ENCODE data around the gene SNRNP40. TPM values are rescaled to one million over a fixed set of nuclear protein-coding genes. Genes with fewer than 3 reads are reported as not detected.

The SNRNP40 gene
- polyA plus RNA-seq, 3 donors: 25.6 to 56.4 (median 50.9) TPM

DNA sequence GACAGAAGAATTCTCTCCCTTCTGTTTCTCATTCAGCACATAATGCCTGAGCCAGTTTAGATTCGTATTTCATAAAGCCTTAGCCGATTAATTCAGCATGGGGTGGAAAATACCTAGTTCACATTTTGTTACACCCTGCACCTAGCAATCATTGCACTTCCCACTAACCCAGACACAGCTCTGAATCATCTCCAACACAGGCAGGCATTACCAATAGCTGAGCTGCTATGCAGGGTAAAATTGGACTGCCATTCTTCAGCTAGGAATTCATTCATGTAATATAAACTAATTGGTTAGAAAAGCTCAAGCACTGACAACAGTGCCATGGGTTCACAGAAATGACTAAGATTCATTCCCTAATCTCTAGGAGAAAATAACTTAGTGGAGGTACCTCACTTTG, 30.0 kb downstream of the SNRNP40 start:
- peaks cover 6% of the 10 kb centered on the region for H3K4me1 Mint-ChIP-seq
- no peak overlapping the region for H3K4me2 ChIP-seq (replicated peaks; ENCODE audit: extremely low read depth, low read length, poor library complexity, severe bottlenecking)
- no peaks in the 10 kb centered on the region for H3K4me1 ChIP-seq (ENCODE audit: control insufficient read depth in 1 of 2, insufficient read depth in 2 of 2, low read length in 2 of 2)
- peak overlapping the region in 1 of 7 donors; percentile 41 for H3K27ac Mint-ChIP-seq
- H3K27me3 Mint-ChIP-seq (ENCODE audit: low read depth in 3 of 3): no peaks in the 10 kb centered on the region
- H3K36me3 Mint-ChIP-seq: peaks cover 81 to 94% of the 10 kb centered on the region in 2 donors
- H3K9me3 ChIP-seq (replicated peaks in 1 of 2; ENCODE audit: control insufficient read depth in 1 of 2, insufficient read depth in 1 of 2, low read length in 2 of 2): no peaks in the 10 kb centered on the region
- H3K4me3 Mint-ChIP-seq: no peak overlapping the region
- WGBS (ENCODE audit: insufficient coverage): no CpG with 5 or more reads among the region's 2 CpGs
- no peaks in the 10 kb centered on the region for H3K79me2 ChIP-seq (ENCODE audit: insufficient read depth, low read length)
- DNase-seq: no peak
- peaks cover 77 to 100% of the 10 kb centered on the region in 2 donors for H3K36me3 ChIP-seq (replicated peaks in 1 of 2; ENCODE audit: control insufficient read depth in 1 of 2, insufficient read depth in 2 of 2, low read length in 2 of 2)
- H3K27me3 ChIP-seq (ENCODE audit: control insufficient read depth in 2 of 2, insufficient read depth in 2 of 2, low read length in 2 of 2): no peaks in the 10 kb centered on the region
- TF ChIP-seq, protein P1, sequence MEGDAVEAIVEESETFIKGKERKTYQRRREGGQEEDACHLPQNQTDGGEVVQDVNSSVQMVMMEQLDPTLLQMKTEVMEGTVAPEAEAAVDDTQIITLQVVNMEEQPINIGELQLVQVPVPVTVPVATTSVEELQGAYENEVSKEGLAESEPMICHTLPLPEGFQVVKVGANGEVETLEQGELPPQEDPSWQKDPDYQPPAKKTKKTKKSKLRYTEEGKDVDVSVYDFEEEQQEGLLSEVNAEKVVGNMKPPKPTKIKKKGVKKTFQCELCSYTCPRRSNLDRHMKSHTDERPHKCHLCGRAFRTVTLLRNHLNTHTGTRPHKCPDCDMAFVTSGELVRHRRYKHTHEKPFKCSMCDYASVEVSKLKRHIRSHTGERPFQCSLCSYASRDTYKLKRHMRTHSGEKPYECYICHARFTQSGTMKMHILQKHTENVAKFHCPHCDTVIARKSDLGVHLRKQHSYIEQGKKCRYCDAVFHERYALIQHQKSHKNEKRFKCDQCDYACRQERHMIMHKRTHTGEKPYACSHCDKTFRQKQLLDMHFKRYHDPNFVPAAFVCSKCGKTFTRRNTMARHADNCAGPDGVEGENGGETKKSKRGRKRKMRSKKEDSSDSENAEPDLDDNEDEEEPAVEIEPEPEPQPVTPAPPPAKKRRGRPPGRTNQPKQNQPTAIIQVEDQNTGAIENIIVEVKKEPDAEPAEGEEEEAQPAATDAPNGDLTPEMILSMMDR (IDR thresholded peaks at IDR 0.05): no peak
- no peak overlapping the region for H3K27ac ChIP-seq (ENCODE audit: low read depth in 1 of 2, low read length in 2 of 2)
- no peak overlapping the region for H3K9ac ChIP-seq (ENCODE audit: insufficient read depth, low read length, poor library complexity, severe bottlenecking)
- H2AFZ ChIP-seq (ENCODE audit: insufficient read depth, low read depth, low read length, poor library complexity, severe bottlenecking): no peak overlapping the region
- no peaks in the 10 kb centered on the region for H4K20me1 ChIP-seq (ENCODE audit: insufficient read depth, low read length)
- no peak overlapping the region for H3K4me3 ChIP-seq (replicated peaks in 1 of 3; ENCODE audit: low read depth in 2 of 3, low read length in 3 of 3)
- intact Hi-C loops (cut with micrococcal nuclease): no loop called here
- H3K9me3 Mint-ChIP-seq: no peaks in the 10 kb centered on the region

DNA sequence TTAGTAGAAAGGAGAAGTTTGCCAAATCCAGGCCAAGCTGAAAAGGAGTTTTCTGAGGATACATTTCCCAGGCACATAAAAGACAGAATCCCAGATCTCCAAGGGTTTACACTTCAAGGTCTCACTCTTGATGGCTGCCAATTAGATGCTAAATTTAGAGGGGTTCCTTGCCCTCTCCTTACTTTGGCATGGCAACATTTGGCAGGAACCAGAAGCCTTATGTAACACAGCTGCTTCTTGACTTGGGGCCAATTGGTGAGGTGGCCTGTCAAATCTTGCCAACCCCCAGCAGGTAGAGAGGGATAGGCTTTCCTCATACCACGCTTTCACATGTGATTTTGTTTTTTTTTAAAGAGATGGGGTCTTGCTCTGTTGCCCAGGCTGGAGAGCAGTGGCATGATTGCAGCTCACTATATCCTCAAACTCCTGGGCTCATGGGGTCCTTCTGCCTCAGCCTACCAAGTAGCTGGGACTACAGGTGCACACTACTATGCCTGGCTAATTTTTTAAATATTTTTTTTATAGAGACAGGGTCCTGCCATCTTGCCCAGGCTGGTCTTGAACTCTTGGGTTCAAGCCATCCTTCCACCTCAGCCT, 31.7 kb downstream of the SNRNP40 start:
- no CpG with 5 or more reads among the region's 1 CpG for WGBS (ENCODE audit: insufficient coverage)
- TF ChIP-seq, protein P1 (IDR thresholded peaks at IDR 0.05): no peak
- Mint-ChIP-seq H3K36me3 (peaks cover 79 to 95% of the 10 kb centered on the region in 2 donors), H3K27me3 (ENCODE audit: low read depth in 3 of 3) (no peaks in the 10 kb centered on the region), H3K9me3 (no peaks in the 10 kb centered on the region), H3K27ac (peak overlapping the region in 1 of 7 donors; percentile 35), H3K4me1 (peaks cover 7% of the 10 kb centered on the region), H3K4me3 (no peak overlapping the region)
- Histone ChIP-seq H3K9ac (ENCODE audit: insufficient read depth, low read length, poor library complexity, severe bottlenecking) (no peak overlapping the region), H3K79me2 (ENCODE audit: insufficient read depth, low read length) (no peaks in the 10 kb centered on the region), H3K27me3 (ENCODE audit: control insufficient read depth in 2 of 2, insufficient read depth in 2 of 2, low read length in 2 of 2) (no peaks in the 10 kb centered on the region), H3K4me1 (ENCODE audit: control insufficient read depth in 1 of 2, insufficient read depth in 2 of 2, low read length in 2 of 2) (no peaks in the 10 kb centered on the region), H3K36me3 (replicated peaks in 1 of 2; ENCODE audit: control insufficient read depth in 1 of 2, insufficient read depth in 2 of 2, low read length in 2 of 2) (peaks cover 73 to 100% of the 10 kb centered on the region in 2 donors), H3K4me2 (replicated peaks; ENCODE audit: extremely low read depth, low read length, poor library complexity, severe bottlenecking) (no peak overlapping the region), H4K20me1 (ENCODE audit: insufficient read depth, low read length) (no peaks in the 10 kb centered on the region), H3K27ac (ENCODE audit: low read depth in 1 of 2, low read length in 2 of 2) (no peak overlapping the region), H3K4me3 (replicated peaks in 1 of 3; ENCODE audit: low read depth in 2 of 3, low read length in 3 of 3) (no peak overlapping the region), H2AFZ (ENCODE audit: insufficient read depth, low read depth, low read length, poor library complexity, severe bottlenecking) (no peak overlapping the region), H3K9me3 (replicated peaks in 1 of 2; ENCODE audit: control insufficient read depth in 1 of 2, insufficient read depth in 1 of 2, low read length in 2 of 2) (no peaks in the 10 kb centered on the region)
- intact Hi-C loops (cut with micrococcal nuclease): no loop called here
- DNase-seq: no peak
